Measurements from ENCODE around the gene RCAN2.
"Not testable (repeated sequence)": the region's sequence is repeated elsewhere in the genome, so short reads cannot be mapped to it uniquely, and the experiment has no call there.

RCAN2 gene

DNA sequence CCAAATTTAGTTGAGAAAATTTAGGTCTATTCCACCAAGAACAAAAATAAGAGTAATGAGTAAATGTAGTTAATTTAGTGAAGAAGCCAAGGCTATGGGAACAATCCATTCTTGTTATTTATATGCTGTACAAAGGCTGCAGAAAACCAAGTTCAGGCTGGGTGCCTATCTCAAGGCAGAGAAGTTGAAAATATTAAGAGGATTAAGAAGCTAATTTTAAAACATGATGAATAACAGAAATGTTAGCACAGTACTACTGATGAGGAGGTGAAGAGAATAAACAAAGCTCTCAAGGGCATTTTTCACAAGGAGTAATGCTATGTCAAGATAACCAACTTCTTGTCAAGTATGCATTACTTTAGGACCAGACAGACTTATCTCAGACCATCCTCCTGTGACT lies 68.6 kb downstream of the RCAN2 start:
- Histone ChIP-seq H3K27me3 (ENCODE audit: low read depth, low read length) (no peaks in the 10 kb centered on the region), H3K27ac (ENCODE audit: low read length) (no peak overlapping the region), H3K4me3 (ENCODE audit: low read depth in 1 of 2, low read length in 2 of 2) (no peak overlapping the region), H3K36me3 (ENCODE audit: control insufficient read depth in 1 of 2, insufficient read depth in 2 of 2, low read length in 2 of 2) (no peaks in the 10 kb centered on the region), H3K4me1 (ENCODE audit: control insufficient read depth in 1 of 2, insufficient read depth in 2 of 2, low read length in 2 of 2) (no peaks in the 10 kb centered on the region), H3K9me3 (ENCODE audit: control insufficient read depth in 1 of 2, low read length in 2 of 2) (no peaks in the 10 kb centered on the region)

- Histone ChIP-seq H3K27ac (ENCODE audit: low read length) (no peak overlapping the region), H3K36me3 (ENCODE audit: control insufficient read depth in 1 of 2, insufficient read depth in 2 of 2, low read length in 2 of 2) (no peaks in the 10 kb centered on the region), H3K9me3 (ENCODE audit: control insufficient read depth in 1 of 2, low read length in 2 of 2) (no peaks in the 10 kb centered on the region), H3K4me1 (ENCODE audit: control insufficient read depth in 1 of 2, insufficient read depth in 2 of 2, low read length in 2 of 2) (no peaks in the 10 kb centered on the region), H3K4me3 (ENCODE audit: low read depth in 1 of 2, low read length in 2 of 2) (no peak overlapping the region), H3K27me3 (ENCODE audit: low read depth, low read length) (no peaks in the 10 kb centered on the region)
Measured at GRCh38 chr6:46421939-46422338, 69.3 kb downstream of the RCAN2 start.

DNA sequence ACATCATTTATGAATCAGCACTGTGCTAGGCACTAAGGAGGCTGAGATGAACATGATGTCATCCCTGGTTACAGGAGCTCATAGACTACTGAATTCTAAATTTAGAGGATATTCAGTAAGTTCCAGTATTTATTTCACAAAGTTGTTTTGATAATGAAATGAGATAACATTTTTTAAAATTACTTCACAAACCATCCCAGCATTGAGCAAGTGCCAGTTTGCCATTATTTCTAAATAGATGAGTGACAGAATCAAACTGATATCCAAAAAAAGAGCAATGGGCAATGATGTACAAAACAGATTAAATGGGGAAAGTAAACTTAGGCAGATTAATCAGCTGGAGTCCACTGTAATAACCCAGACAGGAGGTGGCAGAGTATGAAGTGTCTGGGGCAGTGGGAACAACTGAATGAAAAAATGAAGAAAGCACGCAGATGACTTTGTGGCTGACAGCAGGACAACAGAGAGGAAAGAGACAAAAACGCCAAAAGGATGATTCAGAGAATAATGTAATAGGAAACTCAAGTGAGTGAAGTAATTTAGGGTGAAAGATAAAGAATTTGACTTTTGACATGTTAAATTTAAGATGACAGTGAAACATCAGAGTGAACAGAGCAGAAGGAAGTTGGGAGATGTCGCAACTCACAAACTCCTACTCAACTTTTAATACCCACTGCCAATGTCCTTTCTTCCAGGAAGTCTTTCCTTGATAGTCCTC lies 70.2 kb downstream of the RCAN2 start:
- H3K4me3 ChIP-seq (ENCODE audit: low read depth in 1 of 2, low read length in 2 of 2), result no peak overlapping the region
- no peaks in the 10 kb centered on the region for H3K9me3 ChIP-seq (ENCODE audit: control insufficient read depth in 1 of 2, low read length in 2 of 2)
- no peak overlapping the region for H3K27ac ChIP-seq (ENCODE audit: low read length)
- no peaks in the 10 kb centered on the region for H3K4me1 ChIP-seq (ENCODE audit: control insufficient read depth in 1 of 2, insufficient read depth in 2 of 2, low read length in 2 of 2)
- no peaks in the 10 kb centered on the region for H3K27me3 ChIP-seq (ENCODE audit: low read depth, low read length)
- H3K36me3 ChIP-seq (ENCODE audit: control insufficient read depth in 1 of 2, insufficient read depth in 2 of 2, low read length in 2 of 2), result no peaks in the 10 kb centered on the region

DNA sequence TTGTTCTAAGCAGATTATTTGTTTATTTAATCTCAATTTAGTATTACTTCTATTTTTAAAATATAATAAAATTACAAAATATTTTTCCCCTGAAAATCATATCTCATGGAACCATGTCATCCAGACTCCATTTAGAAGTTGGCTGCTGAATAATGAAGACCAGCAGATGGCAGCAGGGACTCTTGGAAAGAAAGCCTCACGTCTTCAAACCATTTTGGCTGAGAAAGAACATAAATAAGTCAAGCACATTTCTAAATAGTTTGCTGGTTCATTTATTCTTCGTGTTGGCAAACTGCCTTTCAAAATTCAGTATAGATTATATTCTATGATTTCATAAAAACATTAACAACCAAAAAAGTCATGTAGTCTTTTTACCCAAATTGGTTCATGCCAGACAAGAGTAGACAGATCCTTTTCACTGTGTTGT lies 71.7 kb downstream of the RCAN2 start:
- H3K9me3 ChIP-seq (ENCODE audit: control insufficient read depth in 1 of 2, low read length in 2 of 2), result no peaks in the 10 kb centered on the region
- no peaks in the 10 kb centered on the region for H3K36me3 ChIP-seq (ENCODE audit: control insufficient read depth in 1 of 2, insufficient read depth in 2 of 2, low read length in 2 of 2)
- H3K4me1 ChIP-seq (ENCODE audit: control insufficient read depth in 1 of 2, insufficient read depth in 2 of 2, low read length in 2 of 2), result no peaks in the 10 kb centered on the region
- no peak overlapping the region for H3K27ac ChIP-seq (ENCODE audit: low read length)
- H3K4me3 ChIP-seq (ENCODE audit: low read depth in 1 of 2, low read length in 2 of 2), result no peak overlapping the region
- H3K27me3 ChIP-seq (ENCODE audit: low read depth, low read length), result no peaks in the 10 kb centered on the region

DNA sequence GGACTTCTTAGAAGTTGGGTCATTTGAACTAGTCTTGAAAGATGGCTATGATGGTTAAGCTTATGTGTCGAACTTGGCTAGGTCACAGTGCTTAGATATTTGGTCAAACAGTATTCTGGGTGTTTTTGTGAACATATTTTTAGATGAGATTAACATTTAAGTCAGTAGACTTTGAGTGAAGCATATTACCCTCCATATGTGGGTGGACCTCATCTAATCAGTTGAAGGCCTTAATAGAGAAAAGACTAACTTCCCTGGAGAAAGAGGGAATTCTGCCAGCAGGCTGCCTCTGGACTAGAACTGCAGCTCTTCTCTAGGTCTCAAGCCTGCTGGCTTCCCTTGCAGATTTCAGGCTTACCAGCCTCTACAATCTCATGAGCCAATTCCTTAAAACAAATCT lies 76.9 kb downstream of the RCAN2 start:
- no peaks in the 10 kb centered on the region for H3K27me3 ChIP-seq (ENCODE audit: low read depth, low read length)
- no peaks in the 10 kb centered on the region for H3K4me1 ChIP-seq (ENCODE audit: control insufficient read depth in 1 of 2, insufficient read depth in 2 of 2, low read length in 2 of 2)
- no peak overlapping the region for H3K4me3 ChIP-seq (ENCODE audit: low read depth in 1 of 2, low read length in 2 of 2)
- no peaks in the 10 kb centered on the region for H3K36me3 ChIP-seq (ENCODE audit: control insufficient read depth in 1 of 2, insufficient read depth in 2 of 2, low read length in 2 of 2)
- H3K27ac ChIP-seq (ENCODE audit: low read length), result no peak overlapping the region
- no peaks in the 10 kb centered on the region for H3K9me3 ChIP-seq (ENCODE audit: control insufficient read depth in 1 of 2, low read length in 2 of 2)

DNA sequence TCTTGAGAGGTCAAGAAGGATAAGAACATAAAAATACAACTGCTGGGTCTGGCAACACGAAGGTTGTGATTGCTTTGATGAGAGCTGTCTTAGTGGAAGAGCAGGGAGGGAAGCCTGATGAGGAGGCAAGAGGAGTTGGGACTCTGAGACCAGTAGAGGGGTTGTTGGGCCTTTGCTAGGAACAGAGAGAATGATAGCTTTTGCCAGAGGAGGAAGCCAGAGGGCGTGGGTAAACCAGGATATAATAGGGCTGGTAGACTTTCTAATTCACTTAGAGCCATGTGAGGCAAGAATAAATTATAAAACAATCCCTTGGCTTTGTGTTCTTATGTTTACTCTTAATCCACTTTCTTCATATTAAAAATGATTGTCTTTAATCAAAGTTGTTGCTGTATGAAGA lies 78.6 kb downstream of the RCAN2 start:
- Histone ChIP-seq H3K27me3 (ENCODE audit: low read depth, low read length) (no peaks in the 10 kb centered on the region), H3K36me3 (ENCODE audit: control insufficient read depth in 1 of 2, insufficient read depth in 2 of 2, low read length in 2 of 2) (no peaks in the 10 kb centered on the region), H3K4me1 (ENCODE audit: control insufficient read depth in 1 of 2, insufficient read depth in 2 of 2, low read length in 2 of 2) (peaks cover 0 to 9% of the 10 kb centered on the region in 2 donors), H3K9me3 (ENCODE audit: control insufficient read depth in 1 of 2, low read length in 2 of 2) (no peaks in the 10 kb centered on the region), H3K4me3 (ENCODE audit: low read depth in 1 of 2, low read length in 2 of 2) (no peak overlapping the region), H3K27ac (ENCODE audit: low read length) (no peak overlapping the region)

- Histone ChIP-seq H3K4me3 (ENCODE audit: low read depth in 1 of 2, low read length in 2 of 2) (no peak overlapping the region), H3K27me3 (ENCODE audit: low read depth, low read length) (no peaks in the 10 kb centered on the region), H3K9me3 (ENCODE audit: control insufficient read depth in 1 of 2, low read length in 2 of 2) (no peaks in the 10 kb centered on the region), H3K36me3 (ENCODE audit: control insufficient read depth in 1 of 2, insufficient read depth in 2 of 2, low read length in 2 of 2) (no peaks in the 10 kb centered on the region), H3K27ac (ENCODE audit: low read length) (no peak overlapping the region), H3K4me1 (ENCODE audit: control insufficient read depth in 1 of 2, insufficient read depth in 2 of 2, low read length in 2 of 2) (peaks cover 0 to 15% of the 10 kb centered on the region in 2 donors)
Measured at GRCh38 chr6:46411456-46412197, 79.6 kb downstream of the RCAN2 start.

GRCh38 chr6:46410334-46410953 lies 80.8 kb downstream of the RCAN2 start:
- Histone ChIP-seq H3K27ac (ENCODE audit: low read length) (no peak overlapping the region), H3K9me3 (ENCODE audit: control insufficient read depth in 1 of 2, low read length in 2 of 2) (no peaks in the 10 kb centered on the region), H3K36me3 (ENCODE audit: control insufficient read depth in 1 of 2, insufficient read depth in 2 of 2, low read length in 2 of 2) (no peaks in the 10 kb centered on the region), H3K27me3 (ENCODE audit: low read depth, low read length) (no peaks in the 10 kb centered on the region), H3K4me1 (ENCODE audit: control insufficient read depth in 1 of 2, insufficient read depth in 2 of 2, low read length in 2 of 2) (peaks cover 0 to 15% of the 10 kb centered on the region in 2 donors), H3K4me3 (ENCODE audit: low read depth in 1 of 2, low read length in 2 of 2) (no peak overlapping the region)

DNA sequence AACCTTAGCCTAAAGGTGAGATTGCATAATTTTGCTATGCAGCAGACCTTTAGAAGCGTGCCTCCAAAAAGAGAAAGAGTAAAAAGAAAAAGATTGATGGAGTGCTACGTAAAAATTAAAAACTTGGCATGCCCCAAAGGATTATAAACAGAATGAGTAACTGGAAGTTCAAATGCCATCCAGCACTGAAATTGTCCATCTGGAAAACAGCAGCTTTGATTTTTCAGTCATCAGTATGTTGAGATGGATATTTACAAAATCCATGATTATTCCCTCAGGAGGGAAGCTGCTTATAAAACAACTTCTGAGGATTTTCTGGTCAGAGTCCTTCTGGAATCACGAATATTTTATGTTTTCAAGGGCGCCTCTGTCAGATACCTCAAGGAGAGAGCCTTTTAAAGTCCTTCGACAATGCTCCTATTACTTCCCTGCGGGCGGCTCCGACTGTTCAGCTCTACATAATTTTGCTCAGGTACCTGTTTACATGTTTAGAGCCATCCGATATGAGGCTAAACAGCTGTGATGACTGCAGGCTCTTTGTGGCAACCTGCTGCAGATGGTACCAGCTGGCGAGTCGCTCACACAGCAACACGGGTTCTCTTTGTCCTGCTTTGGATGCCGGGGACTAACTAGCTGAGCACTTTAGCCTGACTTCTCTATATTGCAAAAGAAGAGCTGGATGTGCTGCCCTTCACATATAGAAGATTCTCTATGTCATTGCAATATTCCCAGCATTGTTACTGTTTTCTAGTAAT lies 83.3 kb downstream of the RCAN2 start:
- H3K27ac ChIP-seq (ENCODE audit: low read length), result no peak overlapping the region

GRCh38 chr6:46407246-46407645 lies 84.0 kb downstream of the RCAN2 start:
- H3K27ac ChIP-seq (ENCODE audit: low read length), result no peak overlapping the region
- H3K9me3 ChIP-seq (ENCODE audit: control insufficient read depth in 1 of 2, low read length in 2 of 2), result no peaks in the 10 kb centered on the region
- no peaks in the 10 kb centered on the region for H3K36me3 ChIP-seq (ENCODE audit: control insufficient read depth in 1 of 2, insufficient read depth in 2 of 2, low read length in 2 of 2)
- H3K4me1 ChIP-seq (ENCODE audit: control insufficient read depth in 1 of 2, insufficient read depth in 2 of 2, low read length in 2 of 2), result peaks cover 0 to 15% of the 10 kb centered on the region in 2 donors
- no peak overlapping the region for H3K4me3 ChIP-seq (ENCODE audit: low read depth in 1 of 2, low read length in 2 of 2)
- H3K27me3 ChIP-seq (ENCODE audit: low read depth, low read length), result no peaks in the 10 kb centered on the region

More for the DNA sequence above, 83.3 kb downstream of the RCAN2 start:
- Histone ChIP-seq H3K27me3 (ENCODE audit: low read depth, low read length) (no peaks in the 10 kb centered on the region), H3K36me3 (ENCODE audit: control insufficient read depth in 1 of 2, insufficient read depth in 2 of 2, low read length in 2 of 2) (no peaks in the 10 kb centered on the region), H3K4me3 (ENCODE audit: low read depth in 1 of 2, low read length in 2 of 2) (no peak overlapping the region), H3K4me1 (ENCODE audit: control insufficient read depth in 1 of 2, insufficient read depth in 2 of 2, low read length in 2 of 2) (peaks cover 0 to 15% of the 10 kb centered on the region in 2 donors), H3K9me3 (ENCODE audit: control insufficient read depth in 1 of 2, low read length in 2 of 2) (no peaks in the 10 kb centered on the region)

DNA sequence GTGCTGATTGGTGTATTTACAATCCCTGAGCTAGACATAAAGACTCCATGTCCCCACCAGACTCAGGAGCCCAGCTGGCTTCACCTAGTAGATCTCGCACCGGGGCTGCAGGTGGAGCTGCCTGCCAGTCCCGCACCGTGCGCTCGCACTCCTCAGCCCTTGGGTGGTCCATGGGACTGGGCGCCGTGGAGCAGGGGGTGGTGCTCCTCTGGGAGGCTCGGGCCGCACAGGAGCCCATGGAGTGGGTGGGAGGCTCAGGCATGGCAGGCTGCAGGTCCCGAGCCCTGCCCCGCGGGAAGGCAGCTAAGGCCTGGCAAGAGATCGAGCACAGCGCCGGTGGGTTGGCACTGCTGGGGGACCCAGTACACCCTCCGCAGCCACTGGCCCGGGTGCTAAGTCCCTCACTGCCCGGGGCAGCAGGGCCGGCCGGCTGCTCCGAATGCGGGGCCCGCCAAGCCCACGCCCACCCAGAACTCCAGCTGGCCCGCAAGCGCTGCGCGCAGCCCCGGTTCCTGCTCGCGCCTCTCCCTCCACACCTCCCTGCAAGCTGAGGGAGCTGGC lies 85.5 kb downstream of the RCAN2 start:
- H3K4me1 ChIP-seq (ENCODE audit: control insufficient read depth in 1 of 2, insufficient read depth in 2 of 2, low read length in 2 of 2), result peaks cover 0 to 15% of the 10 kb centered on the region in 2 donors
- not testable (repeated sequence) for H3K36me3 ChIP-seq (ENCODE audit: control insufficient read depth in 1 of 2, insufficient read depth in 2 of 2, low read length in 2 of 2); H3K9me3 ChIP-seq (ENCODE audit: control insufficient read depth in 1 of 2, low read length in 2 of 2); H3K27ac ChIP-seq (ENCODE audit: low read length); H3K4me3 ChIP-seq (ENCODE audit: low read depth in 1 of 2, low read length in 2 of 2); H3K27me3 ChIP-seq (ENCODE audit: low read depth, low read length)

Data from muscle layer of duodenum (tissue), 2 donors.